K562 (cell line): ENCODE data around the gene DDAH2. TPM values are rescaled to one million over a fixed set of nuclear protein-coding genes. Genes with fewer than 3 reads are reported as not detected.

Experiments used
- ATAC-seq: fragments of 200-7000 bp; cut with Tn5 transposase; 3 replicates; pipeline ENCODE4 v1.9.1; 2020; ENCODE audit warnings: moderate library complexity
- BruUV-seq: library from RNA; stranded (reverse); fragments of 400-500 nt; replicated peaks from 2 replicates; lab custom pipeline; 2021; lab: Mats Ljungman, UMichigan
- CTCF ChIA-PET: fragments of 300-600 bp; formaldehyde crosslinking; extraction: SDS; loops from one replicate; lab custom pipeline; 2021; ENCODE audit warnings: low intra/inter-chr PET ratio; lab: Yijun Ruan, JAX
- POLR2A ChIA-PET: fragments of 300-600, 350-650 bp; sonication (Branson Sonifier 250); formaldehyde crosslinking; extraction: SDS; loops from one replicate; lab custom pipeline; 2021; ENCODE audit warnings: antibody characterized with exemption, inconsistent platforms; lab: Yijun Ruan, JAX
- DNase-seq, 4 experiments: peaks; one replicate each; pipeline versions ENCODE4 v3.0.0 to v3.0.0-alpha.2; 2011 to 2018; ENCODE audit warnings: low spot score in 3 of 4, mixed read lengths in 3 of 4; ENCODE audit errors: extremely low read depth in 1 of 4
- FAIRE-seq: peaks from 2 replicates; lab custom pipeline; 2011; peaks lifted over from hg19 to GRCh38; lab: Jason Lieb, UNC
- H2AFZ ChIP-seq: 2 replicates; pipeline ENCODE4 v1.6.0; 2011; ENCODE audit warnings: low read depth, low read length, control low read depth, inconsistent platforms
- H3K27ac ChIP-seq: fragments of 200-600 bp; 3 replicates; pipeline ENCODE4 v1.8.0; 2011; ENCODE audit warnings: low read depth, mild to moderate bottlenecking, control low read depth, inconsistent platforms, low read length, moderate library complexity, mixed read lengths; ENCODE audit errors: extremely low read depth
- H3K27me3 ChIP-seq, 2 experiments: fragments of 300-600 bp in 1 of 2; 2 replicates in 1 of 2; 3 replicates in 1 of 2; pipeline versions ENCODE4 v1.6.0 to v1.8.0; 2011; ENCODE audit warnings: inconsistent platforms in 2 of 2, low read length in 2 of 2, mild to moderate bottlenecking in 1 of 2, mixed read lengths in 1 of 2, moderate library complexity in 1 of 2; ENCODE audit not compliant: control insufficient read depth in 2 of 2, insufficient read depth in 2 of 2
- H3K36me3 ChIP-seq: fragments of 300-600 bp; 3 replicates; pipeline ENCODE4 v1.8.0; 2011; ENCODE audit warnings: mild to moderate bottlenecking, low read length, inconsistent platforms; ENCODE audit not compliant: control insufficient read depth, insufficient read depth
- H3K4me1 ChIP-seq, 2 experiments: fragments of 200-600 bp in 1 of 2; replicated peaks in 1 of 2; 2 replicates in 1 of 2; 3 replicates in 1 of 2; pipeline versions ENCODE4 v1.5.1 to v1.8.0; 2011; ENCODE audit warnings: inconsistent platforms in 2 of 2, low read length in 2 of 2, mild to moderate bottlenecking in 1 of 2, mixed read lengths in 1 of 2, moderate library complexity in 1 of 2; ENCODE audit not compliant: control insufficient read depth in 2 of 2, insufficient read depth in 2 of 2
- H3K4me2 ChIP-seq: 2 replicates; pipeline ENCODE4 v1.6.1; 2011; ENCODE audit warnings: low read length, control low read depth, inconsistent platforms, mixed read lengths; ENCODE audit not compliant: insufficient read depth
- H3K4me3 ChIP-seq: fragments of 200-600 bp; sonication (generic), shearing (Covaris generic); 2 replicates; pipeline ENCODE4 v1.5.1; 2016; ENCODE audit warnings: control low read depth, inconsistent platforms
- H3K79me2 ChIP-seq: fragments of 200-600 bp; 3 replicates; pipeline ENCODE4 v1.8.0; 2011; ENCODE audit warnings: low read length, inconsistent platforms; ENCODE audit not compliant: control insufficient read depth, insufficient read depth
- H3K9ac ChIP-seq, 2 experiments: 2 replicates each; pipeline versions ENCODE4 v1.6.0 to v1.6.1; 2011; ENCODE audit warnings: low read depth in 2 of 2, low read length in 2 of 2, control low read depth in 1 of 2, inconsistent platforms in 1 of 2, mild to moderate bottlenecking in 1 of 2, mixed read lengths in 1 of 2; ENCODE audit not compliant: insufficient read depth in 1 of 2
- H3K9me1 ChIP-seq: one replicate; pipeline ENCODE4 v1.6.0; 2011; ENCODE audit warnings: inconsistent platforms, mild to moderate bottlenecking, low read length, moderate library complexity; ENCODE audit not compliant: control insufficient read depth, insufficient read depth
- H3K9me3 ChIP-seq: replicated peaks from 2 replicates; pipeline ENCODE4 v1.5.1; 2011; ENCODE audit warnings: low read depth, low read length, inconsistent platforms; ENCODE audit not compliant: control insufficient read depth, insufficient read depth
- H4K20me1 ChIP-seq: replicated peaks from 2 replicates; pipeline ENCODE4 v1.6.1; 2011; ENCODE audit warnings: low read length, inconsistent platforms, mixed read lengths; ENCODE audit not compliant: control insufficient read depth, insufficient read depth
- CBFA2T3 ChIP-seq: fragments of 450-650 bp; IDR thresholded peaks from 2 replicates; pipeline ENCODE4 v1.6.1; 2017
- CBX5 ChIP-seq: IDR thresholded peaks from 2 replicates; pipeline ENCODE4 v1.6.1; 2014; ENCODE audit warnings: low read depth, borderline replicate concordance
- EP300 ChIP-seq: IDR thresholded peaks from 2 replicates; pipeline ENCODE4 v1.6.1; 2012; ENCODE audit warnings: low read length, improper control_type of control experiment
- HDAC3 ChIP-seq: fragments of 450-650 bp; IDR thresholded peaks from 2 replicates; pipeline ENCODE4 v1.6.1; 2018; ENCODE audit warnings: borderline replicate concordance, mild to moderate bottlenecking, moderate library complexity; ENCODE audit not compliant: partially characterized antibody
- KLF1 ChIP-seq: fragments of 450-650 bp; IDR thresholded peaks from 2 replicates; pipeline ENCODE4 v1.6.1; 2016; ENCODE audit warnings: missing genetic modification characterization, missing compliant biosample characterization
- MYC ChIP-seq, 2 experiments: fragments of 250-450 bp in 1 of 2; sonication (Bioruptor Pico) in 1 of 2; IDR thresholded peaks; 2 replicates each; pipeline versions ENCODE4 v1.5.1 to v1.6.1; 2012 to 2021; ENCODE audit warnings: low read depth in 2 of 2, borderline replicate concordance in 1 of 2, improper control_type of control experiment in 1 of 2, low read length in 1 of 2, mild to moderate bottlenecking in 1 of 2, moderate library complexity in 1 of 2
- NR4A1 ChIP-seq, 2 experiments: fragments of 250-450 bp in 1 of 2; fragments of 450-650 bp in 1 of 2; sonication (Bioruptor Pico) in 1 of 2; IDR thresholded peaks; 2 replicates each; pipeline versions ENCODE4 v1.4.0 to v1.6.1; 2016 to 2020; ENCODE audit warnings: mild to moderate bottlenecking in 2 of 2, missing compliant biosample characterization in 1 of 2, missing genetic modification characterization in 1 of 2, moderate library complexity in 1 of 2
- SPI1 ChIP-seq: IDR thresholded peaks from 2 replicates; pipeline ENCODE4 v1.6.1; 2011; ENCODE audit warnings: low read depth, low read length, control low read depth, borderline replicate concordance
- SRSF7 ChIP-seq: fragments of 200-400 bp; formaldehyde crosslinking; optimal IDR thresholded peaks from 2 replicates; pipeline ENCODE3; 2017; ENCODE audit warnings: mild to moderate bottlenecking, low read depth, low read length
- TCF3 ChIP-seq: sonication (generic); formaldehyde crosslinking; IDR thresholded peaks from 2 replicates; pipeline ENCODE4 v1.4.0; 2020; ENCODE audit warnings: mild to moderate bottlenecking, missing genetic modification reagents
- TGIF2 ChIP-seq: sonication (generic); formaldehyde crosslinking; IDR thresholded peaks from 2 replicates; pipeline ENCODE4 v1.8.1; 2022; ENCODE audit warnings: mild to moderate bottlenecking, missing genetic modification reagents, moderate library complexity
- ZBTB7A ChIP-seq: IDR thresholded peaks from 2 replicates; pipeline ENCODE4 v1.6.1; 2011; ENCODE audit warnings: low read depth, mild to moderate bottlenecking, low read length, moderate library complexity, borderline replicate concordance; ENCODE audit not compliant: control insufficient read depth
- ZNF395 ChIP-seq: fragments of 200-800 bp; sonication (Bioruptor generic); IDR thresholded peaks from 2 replicates; pipeline ENCODE4 v1.6.1; 2017; ENCODE audit warnings: missing genetic modification characterization, missing compliant biosample characterization
- ZNF592 ChIP-seq: fragments of 450-650 bp; IDR thresholded peaks from 2 replicates; pipeline ENCODE4 v1.6.1; 2017; ENCODE audit warnings: antibody characterized with exemption, mild to moderate bottlenecking
- WGBS: fragments of 100-300 bp; shearing (Covaris generic); methylation state at CpG from one replicate; pipeline ENCODE4 v1.1.6; 2016; ENCODE audit warnings: low coverage, mixed read lengths; ENCODE audit not compliant: insufficient coverage; ENCODE audit errors: missing lambda C conversion rate; 5-methylcytosine and 5-hydroxymethylcytosine counted together
- in situ Hi-C: fragments of 300-500 bp; cut with MboI; formaldehyde crosslinking; loops from 4 replicates; pipeline ENCODE4 v1.15.0; 2018; ENCODE audit warnings: inconsistent platforms, mixed read lengths
- intact Hi-C: fragments of 100-400 bp; cut with micrococcal nuclease; formaldehyde crosslinking; loops from 2 replicates; pipeline ENCODE4 v1.14.2; 2022
- polyA plus RNA-seq, 8 experiments: library from polyadenylated mRNA; depleted of rRNA in 4 of 8; stranded (reverse) in 5 of 8; unstranded in 3 of 8; fragments of >200 nt; fragmentation: Nextera tagmentation in 2 of 8; fragmentation: Illumina TruSeq in 1 of 8; extraction: Ambion mirVana in 2 of 8; extraction: Trizol in 1 of 8; gene quantifications; 2 replicates each; pipeline versions ENCODE4 v1.2.1 to v1.2.3, GENCODE V29; 2011 to 2014; ENCODE audit warnings: inconsistent platforms in 1 of 8, missing spikeins in 1 of 8
- total RNA-seq, 7 experiments: library from RNA; depleted of rRNA in 6 of 7; stranded (reverse); fragments of >200 nt in 6 of 7; fragmentation: Illumina TruSeq in 2 of 7; extraction: Trizol in 2 of 7; gene quantifications; 2 replicates each; pipeline versions ENCODE4 v1.2.1 to v1.2.3, GENCODE V29; 2011 to 2021; ENCODE audit warnings: low replicate concordance in 1 of 7

The DDAH2 gene
- total and polyA plus RNA-seq, 9 of the 15 experiments (the other 6 are each of a cell fraction or from before 2014, with no cell fraction given) = 1.8 to 45.4 (median 21.4) TPM

DNA sequence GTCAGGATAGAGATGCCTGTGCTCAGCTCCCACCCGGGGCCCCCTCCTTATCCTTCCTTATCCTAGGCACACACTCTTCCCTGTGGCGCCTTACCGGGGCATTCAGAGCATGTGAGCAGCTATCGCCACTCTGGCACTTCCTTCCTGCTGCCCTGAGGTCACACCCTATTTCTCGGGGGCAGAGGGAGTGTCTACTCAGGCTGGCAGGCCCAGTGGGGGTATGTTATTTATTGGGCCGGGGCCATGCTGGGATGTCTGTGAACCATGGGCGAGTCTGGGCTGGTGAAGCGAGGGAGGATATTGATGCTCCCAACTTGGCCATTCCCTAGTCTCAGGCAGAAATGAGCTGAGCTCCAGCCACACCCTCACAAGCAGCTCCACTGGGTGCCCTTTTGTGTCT lies 17.9 kb downstream of the DDAH2 start:
- FAIRE-seq = no peak
- BruUV-seq = no TSS peak
- no peak overlapping the region for H3K4me3 ChIP-seq
- peak overlapping the region; percentile 58 for H2AFZ ChIP-seq
- no peaks in the 10 kb centered on the region for H3K9me3 ChIP-seq
- ChIA-PET POLR2A (interaction anchor here (0.7 to 12.4 kb wide), 9 partner anchors 8 to 261 kb away, joined by 3 to 223 read pairs (median 4); partner anchors contain the start of genes ABHD16A, DDAH2, DXO and GPANK1), CTCF (no interaction called here)
- H4K20me1 ChIP-seq = no peaks in the 10 kb centered on the region
- H3K79me2 ChIP-seq = no peaks in the 10 kb centered on the region
- DNase-seq = peak in 2 of 4 experiments; percentile 50 to 55
- H3K9me1 ChIP-seq = no peaks in the 10 kb centered on the region
- WGBS = 34% methylated on average over 8 of the region's 8 CpGs
- no peaks in the 10 kb centered on the region for H3K36me3 ChIP-seq
- H3K27me3 ChIP-seq = no peaks in the 10 kb centered on the region
- peaks cover 33 to 48% of the 10 kb centered on the region in 2 experiments for H3K4me1 ChIP-seq
- H3K27ac ChIP-seq = no peak overlapping the region
- intact Hi-C loops (no loop called here), in situ Hi-C loops (no loop called here)
- H3K4me2 ChIP-seq = peak overlapping the region; percentile 9; the same call in 1 of the 2 replicates
- peak; percentile 3; the same call in 1 of the 3 replicates for ATAC-seq
- H3K9ac ChIP-seq = peak overlapping the region in 1 of 2 experiments; percentile 73; a peak in 2 of 4 replicates
- TF ChIP-seq CBFA2T3 = peak; percentile 68
- peak; percentile 56; the same call in 1 of the 2 replicates for TF ChIP-seq SPI1
- no peak for TF ChIP-seq SRSF7
- TF ChIP-seq ZNF592 = 0 out of 2 replicates have a peak, but pooled peaks have one; percentile 39
- TF ChIP-seq ZBTB7A = 0 out of 2 replicates have a peak, but pooled peaks have one; percentile 26
- no peak for TF ChIP-seq CBX5
- 0 out of 2 replicates have a peak, but pooled peaks have one; percentile 5 for TF ChIP-seq ZNF395
- TF ChIP-seq TGIF2 = no peak
- TF ChIP-seq KLF1 (tag) = 0 out of 2 replicates have a peak, but pooled peaks have one; percentile 21
- TF ChIP-seq MYC (IDR thresholded peaks at IDR 0.05; ENCODE audit: low read depth, low read length) = no peak
- 0 out of 2 replicates have a peak, but pooled peaks have one; percentile 20 for TF ChIP-seq MYC (CRISPR knock-in tag; IDR thresholded peaks at IDR 0.05; ENCODE audit: borderline replicate concordance, low read depth)
- no peak for TF ChIP-seq NR4A1 (CRISPR knock-in tag; IDR thresholded peaks at IDR 0.05)
- peak; percentile 50; the same call in 1 of the 2 replicates for TF ChIP-seq NR4A1 (tag; IDR thresholded peaks at IDR 0.05)
- peak; percentile 7; the same call in 1 of the 2 replicates for TF ChIP-seq EP300
- TF ChIP-seq TCF3 = peak; percentile 52; the same call in 1 of the 2 replicates
- TF ChIP-seq HDAC3 = no peak
